OCI-LY1 (cell line): Measurements from ENCODE around the gene MED29.

Source experiments
- H2AFZ ChIP-seq: fragments of 200-600 bp; sonication (generic), shearing (Covaris generic); 2 replicates; pipeline ENCODE4 v1.6.0; 2014; ENCODE audit warnings: antibody characterized with exemption, mild to moderate bottlenecking, low read length
- H3F3A ChIP-seq: fragments of 200-600 bp; sonication (generic), shearing (Covaris generic); 2 replicates; pipeline ENCODE4 v1.6.0; 2014; ENCODE audit warnings: mild to moderate bottlenecking, antibody characterized with exemption, low read length, moderate library complexity; ENCODE audit not compliant: insufficient read depth
- H3K27ac ChIP-seq: fragments of 200-600 bp; sonication (generic); 2 replicates; pipeline ENCODE4 v1.5.1; 2014; ENCODE audit warnings: low read length, mixed run types, mild to moderate bottlenecking, low read depth; ENCODE audit not compliant: poor library complexity, severe bottlenecking
- H3K27me3 ChIP-seq: fragments of 200-600 bp; sonication (generic); 2 replicates; pipeline ENCODE4 v1.6.0; 2014; ENCODE audit warnings: antibody characterized with exemption, mild to moderate bottlenecking, low read length, moderate library complexity; ENCODE audit not compliant: insufficient read depth
- H3K36me3 ChIP-seq: fragments of 200-600 bp; sonication (generic); 2 replicates; pipeline ENCODE4 v1.6.1; 2014; ENCODE audit warnings: mild to moderate bottlenecking, antibody characterized with exemption, low read length, moderate library complexity, mixed read lengths; ENCODE audit not compliant: insufficient read depth
- H3K4me1 ChIP-seq: fragments of 200-600 bp; sonication (generic); 2 replicates; pipeline ENCODE4 v1.5.1; 2014; ENCODE audit warnings: mild to moderate bottlenecking, low read length, moderate library complexity; ENCODE audit not compliant: insufficient read depth, severe bottlenecking
- H3K4me2 ChIP-seq: fragments of 200-600 bp; sonication (generic), shearing (Covaris generic); 2 replicates; pipeline ENCODE4 v1.6.1; 2014; ENCODE audit warnings: low read length
- H3K4me3 ChIP-seq: fragments of 200-600 bp; sonication (generic); 2 replicates; pipeline ENCODE4 v1.5.1; 2014; ENCODE audit warnings: low read length, low read depth, mild to moderate bottlenecking, mixed read lengths; ENCODE audit not compliant: poor library complexity, severe bottlenecking
- H3K79me2 ChIP-seq: fragments of 200-600 bp; shearing (Covaris generic); 2 replicates; pipeline ENCODE4 v1.6.1; 2016; ENCODE audit warnings: mixed run types, low read length, mixed read lengths; ENCODE audit not compliant: insufficient read depth
- H3K9ac ChIP-seq: fragments of 200-600 bp; sonication (generic), shearing (Covaris generic); 2 replicates; pipeline ENCODE4 v1.6.1; 2014; ENCODE audit warnings: mild to moderate bottlenecking, low read length, mixed read lengths
- H3K9me2 ChIP-seq: fragments of 200-600 bp; sonication (generic), shearing (Covaris generic); 2 replicates; pipeline ENCODE4 v1.6.1; 2014; ENCODE audit warnings: low read depth, mild to moderate bottlenecking, low read length, mixed read lengths
- H3K9me3 ChIP-seq: fragments of 200-600 bp; shearing (Covaris generic); 2 replicates; pipeline ENCODE4 v1.6.1; 2014; ENCODE audit warnings: low read length, mixed read lengths
- H4K20me1 ChIP-seq: fragments of 200-600 bp; sonication (generic), shearing (Covaris generic); 2 replicates; pipeline ENCODE4 v1.6.0; 2016; ENCODE audit warnings: mild to moderate bottlenecking, low read length; ENCODE audit not compliant: insufficient read depth
- CTCF ChIP-seq: fragments of 200-600 bp; sonication (generic), shearing (Covaris generic); IDR thresholded peaks from 2 replicates; pipeline ENCODE4 v1.5.1; 2017; ENCODE audit warnings: mild to moderate bottlenecking, antibody characterized with exemption, low read length, moderate library complexity, mixed read lengths
- EZH2 ChIP-seq: fragments of 200-600 bp; sonication (generic), shearing (Covaris generic); IDR thresholded peaks from 2 replicates; pipeline ENCODE4 v1.8.0; 2017; ENCODE audit warnings: borderline replicate concordance, mixed run types, mild to moderate bottlenecking, antibody characterized with exemption, low read length, moderate library complexity, mixed read lengths

The MED29 gene

DNA sequence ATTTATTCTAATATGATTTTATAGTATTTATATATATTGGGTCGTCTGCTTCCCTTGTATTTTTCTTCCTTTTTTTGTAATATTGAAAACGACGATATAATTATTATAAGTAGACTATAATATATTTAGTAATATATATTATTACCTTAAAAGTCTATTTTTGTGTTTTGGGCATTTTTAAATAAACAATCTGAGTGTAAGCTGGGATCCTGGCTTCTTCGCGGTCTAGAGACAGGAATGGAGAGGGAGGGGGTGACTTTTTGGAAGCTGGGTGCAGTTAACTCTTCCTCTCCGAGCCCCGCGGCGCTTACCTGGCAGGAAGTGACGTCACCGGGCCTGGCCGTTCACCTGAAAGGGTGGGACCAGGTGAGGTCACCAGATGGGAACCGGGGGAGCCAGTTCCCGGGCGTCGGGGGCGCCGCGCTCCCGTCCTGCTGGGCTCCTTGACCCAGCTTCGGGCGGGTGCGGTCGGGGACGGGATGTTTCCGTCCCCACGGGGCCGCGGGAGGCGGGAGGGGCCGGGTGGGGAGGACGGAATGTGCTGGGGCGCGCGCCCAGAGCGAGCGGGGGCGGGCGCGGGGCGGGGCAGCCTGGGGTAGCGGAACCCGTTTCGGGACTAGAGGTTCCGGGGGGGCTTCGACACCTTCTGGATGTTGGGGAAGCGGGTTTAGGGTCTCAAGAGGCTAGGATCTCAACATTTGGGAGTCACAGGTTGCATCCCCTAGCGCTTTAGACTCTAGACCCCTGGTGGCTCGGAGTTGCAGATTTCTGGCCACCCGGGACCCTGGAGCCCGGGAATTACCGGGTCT, 18.2 kb downstream of the MED29 start:
- Histone ChIP-seq H3K36me3 (peaks cover 10% of the 10 kb centered on the region), H3K4me2 (peak overlapping the region; percentile 81), H3K27ac (peak overlapping the region; percentile 96), H3F3A (peaks cover 16% of the 10 kb centered on the region), H3K9me2 (no peaks in the 10 kb centered on the region), H3K9me3 (no peaks in the 10 kb centered on the region), H2AFZ (no peak overlapping the region), H3K4me3 (peak overlapping the region; percentile 96), H3K79me2 (peaks cover 6% of the 10 kb centered on the region), H3K9ac (peak overlapping the region; percentile 88), H3K4me1 (peaks cover 65% of the 10 kb centered on the region), H3K27me3 (no peaks in the 10 kb centered on the region), H4K20me1 (no peaks in the 10 kb centered on the region)
- TF ChIP-seq EZH2 = no peak
- no peak for TF ChIP-seq CTCF

DNA sequence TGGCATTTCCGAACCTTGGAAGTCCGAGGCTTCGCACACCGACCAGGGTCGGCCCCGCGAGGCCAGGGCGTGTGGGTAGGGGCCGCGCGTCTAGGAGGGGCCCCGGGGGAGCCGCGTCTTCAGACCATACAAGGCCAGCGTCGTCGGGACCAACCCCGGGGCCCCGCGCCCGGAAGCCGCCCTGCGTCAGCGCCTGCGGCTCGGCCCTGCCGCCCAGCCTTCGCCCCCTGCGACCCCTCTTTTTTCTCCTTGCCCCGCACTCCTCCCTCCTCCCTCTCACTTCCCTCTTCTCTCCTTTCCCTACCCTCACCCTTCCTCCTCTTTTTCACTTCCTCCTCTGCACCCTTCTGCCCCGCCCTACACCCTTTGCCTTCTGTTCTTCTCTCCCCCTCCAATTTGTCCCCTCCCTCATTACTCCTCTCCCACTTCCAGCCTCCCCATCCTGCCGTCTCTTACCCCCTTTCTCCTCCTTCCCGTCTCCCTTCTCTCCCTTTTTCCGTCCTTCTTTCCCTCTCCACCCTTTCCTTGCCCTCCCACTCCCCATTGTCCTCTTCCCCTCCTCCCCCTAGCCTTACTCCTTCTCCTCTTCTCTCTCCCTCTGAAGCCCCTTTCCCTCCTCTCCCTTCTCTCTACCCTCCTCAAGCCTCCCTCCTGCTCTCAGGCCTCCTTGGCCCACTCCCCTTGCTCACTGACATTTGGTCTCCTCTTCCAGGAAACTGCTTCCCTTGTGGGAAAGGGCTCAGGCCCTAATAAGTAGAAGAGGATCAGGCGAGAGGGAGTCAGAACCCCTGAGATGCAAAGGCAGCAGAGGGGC, 19.0 kb downstream of the MED29 start:
- Histone ChIP-seq H2AFZ (no peak overlapping the region), H3K4me1 (peaks cover 57% of the 10 kb centered on the region), H3K79me2 (peaks cover 6% of the 10 kb centered on the region), H3K27ac (peak overlapping the region; percentile 96), H3K9ac (peak overlapping the region; percentile 88), H3K9me2 (no peaks in the 10 kb centered on the region), H3F3A (peaks cover 11% of the 10 kb centered on the region), H3K9me3 (no peaks in the 10 kb centered on the region), H3K4me3 (peak overlapping the region; percentile 96), H4K20me1 (no peaks in the 10 kb centered on the region), H3K27me3 (no peaks in the 10 kb centered on the region), H3K36me3 (peaks cover 10% of the 10 kb centered on the region), H3K4me2 (peak overlapping the region; percentile 81)
- TF ChIP-seq CTCF (no peak), EZH2 (no peak)

DNA sequence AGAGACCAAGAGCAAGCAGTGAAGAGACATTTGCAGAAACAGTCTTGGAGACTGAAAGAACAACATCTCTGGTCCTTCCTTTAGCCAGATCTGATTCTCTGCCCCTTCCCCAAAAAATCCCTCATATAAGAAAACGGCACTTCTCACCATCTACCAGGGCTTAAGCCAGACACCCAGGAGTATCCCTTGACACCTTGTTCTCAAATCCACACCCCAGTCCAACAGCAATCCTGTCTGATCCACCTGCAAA, 19.6 kb downstream of the MED29 start:
- H3F3A ChIP-seq = peaks cover 7% of the 10 kb centered on the region
- peaks cover 6% of the 10 kb centered on the region for H3K79me2 ChIP-seq

More for the DNA sequence above, 19.6 kb downstream of the MED29 start:
- Histone ChIP-seq H3K4me1 (peaks cover 52% of the 10 kb centered on the region), H3K4me2 (peak overlapping the region; percentile 81; the same call in 1 of the 2 replicates), H3K36me3 (peaks cover 10% of the 10 kb centered on the region), H3K9ac (peak overlapping the region; percentile 88; the same call in 1 of the 2 replicates), H3K4me3 (peak overlapping the region; percentile 96), H3K27ac (peak overlapping the region; percentile 96), H3K27me3 (no peaks in the 10 kb centered on the region), H2AFZ (no peak overlapping the region), H3K9me2 (no peaks in the 10 kb centered on the region), H3K9me3 (no peaks in the 10 kb centered on the region), H4K20me1 (no peaks in the 10 kb centered on the region)
- TF ChIP-seq CTCF = no peak
- TF ChIP-seq EZH2 = no peak
